Liver (tissue), 9 donors: ENCODE measurements around the gene NUP214. TPM values are rescaled to one million over a fixed set of nuclear protein-coding genes. Genes with fewer than 3 reads are reported as not detected.

Source experiments
- DNase-seq: peaks from one replicate; pipeline ENCODE4 v3.0.0-alpha.2; 2017; ENCODE audit warnings: low spot score
- H3K27ac ChIP-seq, 2 donors: one replicate each; pipeline ENCODE4 v1.7.0; 2013; ENCODE audit warnings: inconsistent platforms in 2 of 2, low read length in 2 of 2, control low read depth in 1 of 2, low read depth in 1 of 2, mild to moderate bottlenecking in 1 of 2
- H3K27me3 ChIP-seq, 4 donors: one replicate each; pipeline versions ENCODE4 v1.6.1 to v1.7.0; 2013; ENCODE audit warnings: low read length in 3 of 4, inconsistent platforms in 1 of 4, mild to moderate bottlenecking in 1 of 4, moderate library complexity in 1 of 4; ENCODE audit not compliant: control insufficient read depth in 4 of 4, insufficient read depth in 4 of 4
- H3K36me3 ChIP-seq, 4 donors: one replicate each; pipeline versions ENCODE4 v1.6.1 to v1.7.0; 2013; ENCODE audit warnings: low read length in 3 of 4, mild to moderate bottlenecking in 3 of 4, low read depth in 1 of 4, moderate library complexity in 1 of 4; ENCODE audit not compliant: control insufficient read depth in 4 of 4, insufficient read depth in 3 of 4
- H3K4me1 ChIP-seq, 4 donors: one replicate each; pipeline versions ENCODE4 v1.6.1 to v1.7.0; 2013; ENCODE audit warnings: low read length in 3 of 4, mild to moderate bottlenecking in 3 of 4, moderate library complexity in 1 of 4; ENCODE audit not compliant: control insufficient read depth in 4 of 4, insufficient read depth in 4 of 4
- H3K4me3 ChIP-seq, 3 donors: one replicate each; pipeline versions ENCODE4 v1.6.1 to v1.7.0; 2013; ENCODE audit warnings: low read length in 3 of 3, control low read depth in 1 of 3, low read depth in 1 of 3, mild to moderate bottlenecking in 1 of 3
- H3K9ac ChIP-seq, 2 donors: one replicate each; pipeline ENCODE4 v1.7.0; 2013; ENCODE audit warnings: low read length in 2 of 2, mild to moderate bottlenecking in 2 of 2, moderate library complexity in 2 of 2, control low read depth in 1 of 2, low read depth in 1 of 2
- H3K9me3 ChIP-seq, 4 donors: one replicate each; pipeline versions ENCODE4 v1.6.1 to v1.7.0; 2013; ENCODE audit warnings: low read length in 3 of 4; ENCODE audit not compliant: control insufficient read depth in 4 of 4
- ATF3 ChIP-seq: IDR thresholded peaks from 2 replicates; pipeline ENCODE4 v1.6.1; 2016; ENCODE audit warnings: antibody characterized with exemption
- CTCF ChIP-seq: fragments of 150-350 bp; IDR thresholded peaks from 2 replicates; pipeline ENCODE4 v1.5.1; 2017; ENCODE audit warnings: improper control_type of control experiment, low read depth, low read length; ENCODE audit not compliant: missing input control
- EGR1 ChIP-seq, 2 donors: IDR thresholded peaks; 2 replicates each; pipeline ENCODE4 v1.6.1; 2016 to 2018; ENCODE audit warnings: antibody characterized with exemption in 2 of 2, low read depth in 2 of 2
- FOXA1 ChIP-seq: IDR thresholded peaks from 2 replicates; pipeline ENCODE4 v1.6.1; 2016; ENCODE audit warnings: antibody characterized with exemption
- FOXA2 ChIP-seq: IDR thresholded peaks from 2 replicates; pipeline ENCODE4 v1.6.1; 2016; ENCODE audit warnings: antibody characterized with exemption
- GABPA ChIP-seq, 2 donors: IDR thresholded peaks in 1 of 2; conservative IDR thresholded peaks in 1 of 2; 2 replicates each; pipeline ENCODE4 v1.6.1; 2016; ENCODE audit warnings: antibody characterized with exemption in 2 of 2, mild to moderate bottlenecking in 1 of 2, moderate library complexity in 1 of 2
- HNF4A ChIP-seq, 2 donors: conservative IDR thresholded peaks; 2 replicates each; pipeline ENCODE4 v1.6.1; 2016; ENCODE audit warnings: antibody characterized with exemption in 2 of 2, mild to moderate bottlenecking in 2 of 2
- HNF4G ChIP-seq: IDR thresholded peaks from 2 replicates; pipeline ENCODE4 v1.6.1; 2016; ENCODE audit warnings: antibody characterized with exemption
- JUND ChIP-seq, 2 donors: IDR thresholded peaks; 2 replicates each; pipeline ENCODE4 v1.6.1; 2016; ENCODE audit warnings: antibody characterized with exemption in 2 of 2
- MAX ChIP-seq: IDR thresholded peaks from 2 replicates; pipeline ENCODE4 v1.6.1; 2016; ENCODE audit warnings: antibody characterized with exemption
- NR2F2 ChIP-seq: IDR thresholded peaks from 2 replicates; pipeline ENCODE4 v1.6.1; 2016; ENCODE audit warnings: antibody characterized with exemption
- RAD21 ChIP-seq, 2 donors: IDR thresholded peaks; 2 replicates each; pipeline ENCODE4 v1.6.1; 2016; ENCODE audit warnings: antibody characterized with exemption in 2 of 2, mild to moderate bottlenecking in 2 of 2
- RXRA ChIP-seq, 2 donors: IDR thresholded peaks; 2 replicates each; pipeline ENCODE4 v1.6.1; 2017 to 2018; ENCODE audit warnings: antibody characterized with exemption in 2 of 2, mild to moderate bottlenecking in 1 of 2
- SP1 ChIP-seq: IDR thresholded peaks from 2 replicates; pipeline ENCODE4 v1.6.1; 2018; ENCODE audit warnings: antibody characterized with exemption, mild to moderate bottlenecking
- TAF1 ChIP-seq: conservative IDR thresholded peaks from 2 replicates; pipeline ENCODE4 v1.6.1; 2016; ENCODE audit warnings: antibody characterized with exemption, mild to moderate bottlenecking
- YY1 ChIP-seq: IDR thresholded peaks from 2 replicates; pipeline ENCODE4 v1.6.1; 2016; ENCODE audit warnings: antibody characterized with exemption, mild to moderate bottlenecking
- WGBS: extraction: QIAGEN DNeasy Blood & Tissue Kit; methylation state at CpG from one replicate; pipeline ENCODE4 v1.1.7; 2013; 5-methylcytosine and 5-hydroxymethylcytosine counted together
- polyA plus RNA-seq, 2 donors: library from polyadenylated mRNA; stranded (reverse) in 1 of 2; unstranded in 1 of 2; fragments of 200-250 nt in 1 of 2; fragments of >200 nt in 1 of 2; fragmentation: Nextera tagmentation in 1 of 2; extraction: Ambion mirVana in 1 of 2; gene quantifications; one replicate each; pipeline versions ENCODE4 v1.2.1 to v1.2.3, GENCODE V29; 2013 to 2015
- total RNA-seq, 2 donors: library from RNA; depleted of rRNA; stranded (reverse); fragments of >200 nt; gene quantifications; one replicate each; pipeline ENCODE4 v1.2.3, GENCODE V29; 2014
- TF ChIP-seq, protein P1 (sequence below): IDR thresholded peaks from 2 replicates; pipeline ENCODE4 v1.6.1; 2016; ENCODE audit warnings: antibody characterized with exemption, mild to moderate bottlenecking
- TF ChIP-seq, protein P2 (sequence below): IDR thresholded peaks from 2 replicates; pipeline ENCODE4 v1.6.1; 2016; ENCODE audit warnings: antibody characterized with exemption
- donor health status: healthy.
- donor health status: healthy.
- donor health status: healthy.
- donor health status: healthy.
- donor health status: healthy.

The NUP214 gene
- total and polyA plus RNA-seq, 4 donors = 8.8 to 19.5 (median 16.5) TPM

DNA sequence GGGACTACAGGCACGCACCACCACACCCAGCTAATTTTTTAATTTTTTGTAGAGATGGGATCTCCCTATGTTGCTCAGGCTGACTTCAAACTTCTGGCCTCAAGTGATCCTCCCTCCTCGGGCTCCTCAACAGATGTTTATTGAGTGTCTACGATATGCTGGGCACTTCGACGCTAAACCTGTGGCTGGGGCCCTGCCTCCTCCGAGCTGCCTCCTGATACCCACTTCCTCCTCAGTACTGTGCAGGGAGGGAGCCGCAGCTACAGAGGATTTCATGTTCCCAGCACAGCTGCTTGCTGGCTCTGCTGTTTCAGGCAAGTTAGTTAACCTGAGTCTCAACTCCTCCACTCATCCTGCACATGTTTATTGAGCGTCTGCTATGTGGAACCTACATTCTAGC lies 19.4 kb upstream of the NUP214 start:
- Histone ChIP-seq H3K9ac (no peak overlapping the region), H3K36me3 (no peaks in the 10 kb centered on the region), H3K27me3 (no peaks in the 10 kb centered on the region), H3K9me3 (no peaks in the 10 kb centered on the region), H3K4me1 (no peaks in the 10 kb centered on the region), H3K4me3 (no peak overlapping the region), H3K27ac (no peak overlapping the region)
- no peak for DNase-seq
- TF ChIP-seq, protein P1, sequence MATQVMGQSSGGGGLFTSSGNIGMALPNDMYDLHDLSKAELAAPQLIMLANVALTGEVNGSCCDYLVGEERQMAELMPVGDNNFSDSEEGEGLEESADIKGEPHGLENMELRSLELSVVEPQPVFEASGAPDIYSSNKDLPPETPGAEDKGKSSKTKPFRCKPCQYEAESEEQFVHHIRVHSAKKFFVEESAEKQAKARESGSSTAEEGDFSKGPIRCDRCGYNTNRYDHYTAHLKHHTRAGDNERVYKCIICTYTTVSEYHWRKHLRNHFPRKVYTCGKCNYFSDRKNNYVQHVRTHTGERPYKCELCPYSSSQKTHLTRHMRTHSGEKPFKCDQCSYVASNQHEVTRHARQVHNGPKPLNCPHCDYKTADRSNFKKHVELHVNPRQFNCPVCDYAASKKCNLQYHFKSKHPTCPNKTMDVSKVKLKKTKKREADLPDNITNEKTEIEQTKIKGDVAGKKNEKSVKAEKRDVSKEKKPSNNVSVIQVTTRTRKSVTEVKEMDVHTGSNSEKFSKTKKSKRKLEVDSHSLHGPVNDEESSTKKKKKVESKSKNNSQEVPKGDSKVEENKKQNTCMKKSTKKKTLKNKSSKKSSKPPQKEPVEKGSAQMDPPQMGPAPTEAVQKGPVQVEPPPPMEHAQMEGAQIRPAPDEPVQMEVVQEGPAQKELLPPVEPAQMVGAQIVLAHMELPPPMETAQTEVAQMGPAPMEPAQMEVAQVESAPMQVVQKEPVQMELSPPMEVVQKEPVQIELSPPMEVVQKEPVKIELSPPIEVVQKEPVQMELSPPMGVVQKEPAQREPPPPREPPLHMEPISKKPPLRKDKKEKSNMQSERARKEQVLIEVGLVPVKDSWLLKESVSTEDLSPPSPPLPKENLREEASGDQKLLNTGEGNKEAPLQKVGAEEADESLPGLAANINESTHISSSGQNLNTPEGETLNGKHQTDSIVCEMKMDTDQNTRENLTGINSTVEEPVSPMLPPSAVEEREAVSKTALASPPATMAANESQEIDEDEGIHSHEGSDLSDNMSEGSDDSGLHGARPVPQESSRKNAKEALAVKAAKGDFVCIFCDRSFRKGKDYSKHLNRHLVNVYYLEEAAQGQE = no peak
- TF ChIP-seq EGR1 (IDR thresholded peaks at IDR 0.05; ENCODE audit: low read depth in 2 of 2) = no peak
- WGBS = 88% methylated on average over 8 of the region's 8 CpGs

- H3K27me3 ChIP-seq = no peaks in the 10 kb centered on the region
- H3K4me1 ChIP-seq = no peaks in the 10 kb centered on the region
- no peak overlapping the region for H3K4me3 ChIP-seq
- 73% methylated on average over 8 of the region's 8 CpGs for WGBS
- no peak for DNase-seq
- TF ChIP-seq TAF1 (no peak), FOXA1 (no peak), SP1 (no peak), EGR1 (IDR thresholded peaks at IDR 0.05; ENCODE audit: low read depth in 2 of 2) (no peak), RXRA (IDR thresholded peaks at IDR 0.05) (no peak), HNF4G (no peak), NR2F2 (no peak), CTCF (no peak), FOXA2 (no peak), RAD21 (IDR thresholded peaks at IDR 0.05) (no peak), MAX (no peak), JUND (IDR thresholded peaks at IDR 0.05) (no peak), HNF4A (conservative IDR thresholded peaks at IDR 0.05) (no peak), YY1 (no peak), ATF3 (no peak), GABPA (IDR thresholded peaks at IDR 0.05 in 1 of 2, conservative IDR thresholded peaks at IDR 0.05 in 1 of 2) (no peak)
- TF ChIP-seq, protein P2, sequence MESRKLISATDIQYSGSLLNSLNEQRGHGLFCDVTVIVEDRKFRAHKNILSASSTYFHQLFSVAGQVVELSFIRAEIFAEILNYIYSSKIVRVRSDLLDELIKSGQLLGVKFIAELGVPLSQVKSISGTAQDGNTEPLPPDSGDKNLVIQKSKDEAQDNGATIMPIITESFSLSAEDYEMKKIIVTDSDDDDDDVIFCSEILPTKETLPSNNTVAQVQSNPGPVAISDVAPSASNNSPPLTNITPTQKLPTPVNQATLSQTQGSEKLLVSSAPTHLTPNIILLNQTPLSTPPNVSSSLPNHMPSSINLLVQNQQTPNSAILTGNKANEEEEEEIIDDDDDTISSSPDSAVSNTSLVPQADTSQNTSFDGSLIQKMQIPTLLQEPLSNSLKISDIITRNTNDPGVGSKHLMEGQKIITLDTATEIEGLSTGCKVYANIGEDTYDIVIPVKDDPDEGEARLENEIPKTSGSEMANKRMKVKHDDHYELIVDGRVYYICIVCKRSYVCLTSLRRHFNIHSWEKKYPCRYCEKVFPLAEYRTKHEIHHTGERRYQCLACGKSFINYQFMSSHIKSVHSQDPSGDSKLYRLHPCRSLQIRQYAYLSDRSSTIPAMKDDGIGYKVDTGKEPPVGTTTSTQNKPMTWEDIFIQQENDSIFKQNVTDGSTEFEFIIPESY = no peak
- TF ChIP-seq, protein P1 = no peak
- no peak overlapping the region for H3K27ac ChIP-seq
- no peak overlapping the region for H3K9ac ChIP-seq
- H3K9me3 ChIP-seq = no peaks in the 10 kb centered on the region
- H3K36me3 ChIP-seq = no peaks in the 10 kb centered on the region
These were observed 17.6 kb upstream of the NUP214 start for GRCh38 chr9:131107760-131108159.
